Thyroid gland (tissue), 4 donors: ENCODE results near the gene ARL8B. TPM values are rescaled to one million over a fixed set of nuclear protein-coding genes. Genes with fewer than 3 reads are reported as not detected.
A peak's percentile ranks its signal among the peaks of the same experiment; 100 is the strongest.

ENCODE experiments used
- DNase-seq, 2 donors: peaks; one replicate each; pipeline ENCODE4 v3.0.0-alpha.2; 2019
- H3K27ac ChIP-seq, 3 donors: fragments of 200-600 bp; sonication (generic); 1 replicate in 2 of 3; 2 replicates in 1 of 3; pipeline ENCODE4 v1.5.1; 2016 to 2019; ENCODE audit warnings: mild to moderate bottlenecking in 1 of 3, moderate library complexity in 1 of 3
- H3K27me3 ChIP-seq: fragments of 200-600 bp; sonication (generic); one replicate; pipeline ENCODE4 v1.5.1; 2019
- H3K36me3 ChIP-seq, 2 donors: fragments of 200-600 bp; sonication (generic); one replicate each; pipeline ENCODE4 v1.5.1; 2016 to 2019
- H3K4me1 ChIP-seq, 2 donors: fragments of 200-600 bp; sonication (generic); one replicate each; pipeline ENCODE4 v1.5.1; 2017 to 2019
- H3K4me3 ChIP-seq, 3 donors: fragments of 200-600 bp; sonication (generic); replicated peaks in 1 of 3; 1 replicate in 2 of 3; 2 replicates in 1 of 3; pipeline ENCODE4 v1.5.1; 2016; ENCODE audit warnings: mild to moderate bottlenecking in 1 of 3
- H3K9me3 ChIP-seq: fragments of 200-600 bp; sonication (generic); one replicate; pipeline ENCODE4 v1.5.1; 2017
- CTCF ChIP-seq, 6 experiments: fragments of 200-600 bp in 3 of 6; fragments of 450-650 bp in 3 of 6; sonication (generic) in 3 of 6; IDR thresholded peaks; one replicate each; pipeline ENCODE4 v1.5.1; 2016 to 2019; ENCODE audit warnings: antibody characterized with exemption in 6 of 6, mild to moderate bottlenecking in 2 of 6, inconsistent platforms in 1 of 6, moderate library complexity in 1 of 6
- POLR2A ChIP-seq, 2 donors: fragments of 450-650 bp; IDR thresholded peaks; one replicate each; pipeline ENCODE4 v1.6.1; 2017; ENCODE audit warnings: antibody characterized with exemption in 2 of 2, mild to moderate bottlenecking in 2 of 2, moderate library complexity in 1 of 2
- WGBS, 2 donors: methylation state at CpG; one replicate each; pipeline ENCODE4 v1.1.5; 2017; 5-methylcytosine and 5-hydroxymethylcytosine counted together
- intact Hi-C: fragments of 100-400 bp; cut with DNase I; formaldehyde crosslinking; loops from one replicate; pipeline ENCODE4 v1.15.1; 2023
- total RNA-seq, 4 donors: library from RNA; depleted of rRNA; stranded (reverse); fragments of >200 nt; gene quantifications; one replicate each; pipeline ENCODE4 v1.2.3, GENCODE V29; 2016

The ARL8B gene
- total RNA-seq, 4 donors from 2014 or later: 51.2 to 75.9 (median 65.3) TPM

- Histone ChIP-seq H3K4me1 (peaks cover 18 to 29% of the 10 kb centered on the region in 2 donors), H3K27ac (no peak overlapping the region), H3K9me3 (no peaks in the 10 kb centered on the region), H3K4me3 (no peak overlapping the region), H3K27me3 (no peaks in the 10 kb centered on the region), H3K36me3 (peaks cover 0 to 3% of the 10 kb centered on the region in 2 donors)
- intact Hi-C loops: loop anchor here (5.0 kb wide), 1 partner anchor 63 kb away; the partner anchor contains the start of gene ARL8B
- TF ChIP-seq CTCF (IDR thresholded peaks at IDR 0.05): no peak
- TF ChIP-seq POLR2A (IDR thresholded peaks at IDR 0.05): no peak
- WGBS, 2 donors: 88 to 93% methylated on average over 5 of the region's 5 CpGs
- DNase-seq: no peak
These were observed 63.1 kb downstream of the ARL8B start for GRCh38 chr3:5185093-5185673.

- no peaks in the 10 kb centered on the region for H3K36me3 ChIP-seq
- TF ChIP-seq CTCF (IDR thresholded peaks at IDR 0.05): no peak
- peak overlapping the region; percentile 58 to 97 (median 74) for H3K27ac ChIP-seq
- no peaks in the 10 kb centered on the region for H3K27me3 ChIP-seq
- peaks cover 19 to 40% of the 10 kb centered on the region in 2 donors for H3K4me1 ChIP-seq
- H3K9me3 ChIP-seq: no peaks in the 10 kb centered on the region
- intact Hi-C loops: loop anchor here (5.0 kb wide), 1 partner anchor 64 kb away; the partner anchor contains the start of gene ARL8B
- H3K4me3 ChIP-seq: peak overlapping the region in 2 of 3 donors; percentile 44 to 100
- DNase-seq: peak in 1 of 2 donors; percentile 8
- WGBS, 2 donors: 49 to 59% methylated on average over 6 of the region's 6 CpGs
These were observed 64.2 kb downstream of the ARL8B start for GRCh38 chr3:5186089-5186857.

DNA sequence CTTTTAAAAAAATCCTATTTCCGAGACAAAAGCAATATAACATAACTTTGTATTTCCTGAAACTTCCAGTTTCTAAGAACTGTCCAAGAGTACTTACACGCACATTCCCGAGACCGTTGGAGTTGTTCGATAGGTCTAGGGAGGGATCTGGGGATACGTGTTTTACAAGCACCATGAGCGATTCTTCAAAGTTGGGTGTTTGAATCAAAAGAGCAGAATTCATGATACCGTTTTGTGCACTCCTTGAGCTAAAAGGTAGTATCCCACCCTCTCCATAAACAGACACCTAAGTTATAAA, 64.7 kb downstream of the ARL8B start:
- DNase-seq: peak in 1 of 2 donors; percentile 13
- intact Hi-C loops: loop anchor here (5.0 kb wide), 1 partner anchor 65 kb away; the partner anchor contains the start of gene ARL8B
- WGBS, 2 donors: 2 to 3% methylated on average over 8 of the region's 8 CpGs
- H3K4me1 ChIP-seq: peaks cover 19 to 40% of the 10 kb centered on the region in 2 donors
- no peaks in the 10 kb centered on the region for H3K36me3 ChIP-seq
- H3K27me3 ChIP-seq: no peaks in the 10 kb centered on the region
- H3K9me3 ChIP-seq: no peaks in the 10 kb centered on the region
- H3K27ac ChIP-seq: peak overlapping the region; percentile 58 to 97 (median 74)
- peak overlapping the region; percentile 3 to 100 (median 44) for H3K4me3 ChIP-seq
- TF ChIP-seq CTCF (IDR thresholded peaks at IDR 0.05) (no peak), POLR2A (IDR thresholded peaks at IDR 0.05) (no peak)

DNA sequence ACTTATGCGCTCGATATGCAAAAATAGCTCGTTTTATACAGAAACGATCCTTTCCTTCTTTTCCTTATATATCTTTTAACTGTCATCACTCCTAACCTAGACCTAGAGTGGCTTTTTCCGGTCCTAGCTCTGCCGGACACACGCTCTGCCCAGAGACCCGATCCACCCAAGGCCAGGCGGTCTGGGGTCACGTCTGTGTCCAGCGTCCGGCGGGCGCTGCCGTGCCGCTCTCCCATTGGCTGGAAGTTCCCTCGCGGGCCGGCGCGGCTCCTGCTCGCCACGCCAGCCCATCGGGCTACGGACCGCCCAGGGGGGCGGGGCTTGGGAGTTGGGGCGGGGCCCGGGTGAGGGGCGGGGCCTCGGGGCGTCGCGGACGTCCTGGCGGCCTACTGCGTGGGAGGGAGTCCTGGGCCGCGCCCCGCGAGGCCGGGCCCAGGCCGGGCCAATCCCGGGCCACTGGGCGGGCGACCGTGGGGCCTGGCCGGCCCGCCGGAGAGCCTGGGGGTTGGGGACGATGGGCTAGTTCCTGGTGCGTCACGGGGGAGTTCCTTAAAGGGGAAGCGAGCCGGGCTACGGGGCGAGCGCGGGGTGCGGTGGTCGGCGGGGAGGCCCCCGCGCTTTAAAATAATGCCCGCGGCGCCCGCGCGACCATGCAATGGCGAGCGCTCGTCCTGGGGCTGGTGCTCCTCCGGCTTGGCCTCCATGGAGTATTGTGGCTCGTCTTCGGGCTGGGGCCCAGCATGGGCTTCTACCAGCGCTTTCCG, 65.2 kb downstream of the ARL8B start, which contains the start of gene EDEM1:
Gene EDEM1, plus strand, starts transcription at position 552 of the 764 bp plus-strand sequence. Its CDS starts 99 bp downstream, at position 651.
- H3K36me3 ChIP-seq: no peaks in the 10 kb centered on the region
- H3K4me3 ChIP-seq: peak within 1 kb of the TSS; percentile 65 to 100 (median 95)
- H3K27ac ChIP-seq: peak within 1 kb of the TSS; percentile 74 to 97 (median 87)
- peaks cover 19 to 42% of the 10 kb centered on the region in 2 donors for H3K4me1 ChIP-seq
- no peaks in the 10 kb centered on the region for H3K9me3 ChIP-seq
- DNase-seq: peak; percentile 92 to 94
- intact Hi-C loops: loop anchor here (5.0 kb wide), 1 partner anchor 65 kb away; the partner anchor contains the start of gene ARL8B
- TF ChIP-seq POLR2A (IDR thresholded peaks at IDR 0.05) (peak; percentile 23 to 86), CTCF (IDR thresholded peaks at IDR 0.05) (no peak)
- WGBS, 2 donors: 0 to 1% methylated on average over 21 to 29 of the region's 78 CpGs
- no peaks in the 10 kb centered on the region for H3K27me3 ChIP-seq
